IMR-90 (cell line): ENCODE results near the gene PKP4. TPM values are rescaled to one million over a fixed set of nuclear protein-coding genes. Genes with fewer than 3 reads are reported as not detected.

Source experiments
- ATAC-seq: fragments of 200-7000 bp; cut with Tn5 transposase; 2 replicates; pipeline ENCODE4 v1.9.1; 2020; ENCODE audit warnings: low read depth, mild to moderate bottlenecking, moderate library complexity
- BruUV-seq: library from RNA; stranded (reverse); fragments of 400-500 nt; replicated peaks from 2 replicates; lab custom pipeline; 2021; lab: Mats Ljungman, UMichigan
- CTCF ChIA-PET: fragments of 300-600 bp; formaldehyde crosslinking; extraction: SDS; loops from one replicate; lab custom pipeline; 2021; ENCODE audit warnings: antibody characterized with exemption; lab: Yijun Ruan, JAX
- POLR2A ChIA-PET: fragments of 300-600 bp; sonication (Branson Sonifier 250); formaldehyde crosslinking; loops from one replicate; lab custom pipeline; 2022; ENCODE audit warnings: antibody characterized with exemption; ENCODE audit not compliant: unreplicated experiment; lab: Charles Lee
- DNase-seq: peaks from one replicate; pipeline ENCODE4 v3.0.0; 2013
- H2AFZ ChIP-seq: replicated peaks from 2 replicates; pipeline ENCODE3; 2013; ENCODE audit warnings: low read length, mild to moderate bottlenecking; ENCODE audit not compliant: poor library complexity
- H2AK5ac ChIP-seq: 2 replicates; pipeline ENCODE4 v1.6.1; 2013; ENCODE audit warnings: low read depth, low read length, inconsistent platforms
- H2AK9ac ChIP-seq: replicated peaks from 2 replicates; pipeline ENCODE3; 2013; ENCODE audit warnings: mild to moderate bottlenecking, low read depth, low read length, moderate library complexity; ENCODE audit not compliant: poor library complexity
- H2BK120ac ChIP-seq: 2 replicates; pipeline ENCODE4 v1.6.1; 2013; ENCODE audit warnings: low read depth, low read length, inconsistent platforms
- H2BK15ac ChIP-seq: 3 replicates; pipeline ENCODE4 v1.6.1; 2013; ENCODE audit warnings: low read depth, low read length, inconsistent platforms
- H2BK20ac ChIP-seq: 2 replicates; pipeline ENCODE4 v1.6.1; 2013; ENCODE audit warnings: low read depth, mild to moderate bottlenecking, inconsistent platforms, low read length, moderate library complexity
- H2BK5ac ChIP-seq: 2 replicates; pipeline ENCODE4 v1.6.1; 2013; ENCODE audit warnings: mild to moderate bottlenecking, low read depth, low read length, inconsistent platforms; ENCODE audit not compliant: poor library complexity, severe bottlenecking
- H3K14ac ChIP-seq: replicated peaks from 2 replicates; pipeline ENCODE4 v1.6.1; 2013; ENCODE audit warnings: low read depth, low read length, inconsistent platforms
- H3K18ac ChIP-seq: 2 replicates; pipeline ENCODE4 v1.6.1; 2013; ENCODE audit warnings: low read depth, low read length, control low read depth
- H3K23ac ChIP-seq: 2 replicates; pipeline ENCODE4 v1.6.1; 2013; ENCODE audit warnings: low read depth, low read length, inconsistent platforms
- H3K27ac ChIP-seq: 2 replicates; pipeline ENCODE4 v1.5.1; 2013; ENCODE audit warnings: mild to moderate bottlenecking, control low read depth, low read length; ENCODE audit not compliant: insufficient read depth
- H3K27me3 ChIP-seq: 2 replicates; pipeline ENCODE4 v1.6.1; 2013; ENCODE audit warnings: low read length; ENCODE audit not compliant: control insufficient read depth, insufficient read depth
- H3K36me3 ChIP-seq: 2 replicates; pipeline ENCODE4 v1.6.1; 2013; ENCODE audit warnings: low read length, mixed read lengths; ENCODE audit not compliant: control insufficient read depth, insufficient read depth
- H3K4ac ChIP-seq: 2 replicates; pipeline ENCODE4 v1.6.1; 2013; ENCODE audit warnings: low read depth, low read length, inconsistent platforms
- H3K4me1 ChIP-seq: 2 replicates; pipeline ENCODE4 v1.6.1; 2013; ENCODE audit warnings: low read length, mixed read lengths; ENCODE audit not compliant: control insufficient read depth, insufficient read depth
- H3K4me2 ChIP-seq: 2 replicates; pipeline ENCODE4 v1.6.1; 2013; ENCODE audit warnings: low read depth, mild to moderate bottlenecking, control low read depth, low read length, moderate library complexity
- H3K4me3 ChIP-seq: 2 replicates; pipeline ENCODE4 v1.5.1; 2013; ENCODE audit warnings: low read depth, mild to moderate bottlenecking, control low read depth, low read length, moderate library complexity; ENCODE audit not compliant: insufficient read depth
- H3K56ac ChIP-seq: 2 replicates; pipeline ENCODE4 v1.6.1; 2013; ENCODE audit warnings: low read length, inconsistent platforms; ENCODE audit not compliant: insufficient read depth; ENCODE audit errors: extremely low read depth
- H3K79me1 ChIP-seq, 2 experiments: 2 replicates each; pipeline ENCODE4 v1.6.1; 2013; ENCODE audit warnings: low read length in 2 of 2, inconsistent platforms in 1 of 2, low read depth in 1 of 2
- H3K9ac ChIP-seq: 2 replicates; pipeline ENCODE4 v1.6.1; 2013; ENCODE audit warnings: low read depth, low read length, control low read depth
- H3K9me1 ChIP-seq: 2 replicates; pipeline ENCODE4 v1.6.1; 2013; ENCODE audit warnings: low read length, inconsistent platforms; ENCODE audit not compliant: insufficient read depth
- H3K9me3 ChIP-seq: 2 replicates; pipeline ENCODE4 v1.6.1; 2013; ENCODE audit warnings: low read length; ENCODE audit not compliant: control insufficient read depth, insufficient read depth
- H4K20me1 ChIP-seq: 2 replicates; pipeline ENCODE4 v1.6.1; 2013; ENCODE audit warnings: low read length, inconsistent platforms; ENCODE audit not compliant: insufficient read depth
- H4K5ac ChIP-seq: 2 replicates; pipeline ENCODE4 v1.6.1; 2013; ENCODE audit warnings: mild to moderate bottlenecking, low read depth, low read length, control low read depth
- H4K8ac ChIP-seq, 2 experiments: 2 replicates each; pipeline ENCODE4 v1.6.1; 2013; ENCODE audit warnings: low read depth in 2 of 2, low read length in 2 of 2, control low read depth in 1 of 2, inconsistent platforms in 1 of 2
- H4K91ac ChIP-seq: 2 replicates; pipeline ENCODE4 v1.6.1; 2013; ENCODE audit warnings: low read depth, low read length, inconsistent platforms; ENCODE audit not compliant: insufficient read depth
- MAZ ChIP-seq: IDR thresholded peaks from 2 replicates; pipeline ENCODE4 v1.6.1; 2012; ENCODE audit warnings: low read depth, mild to moderate bottlenecking, low read length, improper control_type of control experiment, moderate library complexity, borderline replicate concordance
- MXI1 ChIP-seq: IDR thresholded peaks from 2 replicates; pipeline ENCODE4 v1.6.1; 2012; ENCODE audit warnings: low read depth, mild to moderate bottlenecking, low read length, moderate library complexity, borderline replicate concordance
- POLR2A ChIP-seq: IDR thresholded peaks from 2 replicates; pipeline ENCODE4 v1.6.1; 2012; ENCODE audit warnings: mild to moderate bottlenecking, low read depth, low read length
- SMC3 ChIP-seq: fragments of 150-350 bp; IDR thresholded peaks from 2 replicates; pipeline ENCODE4 v1.6.1; 2016; ENCODE audit warnings: low read depth, mild to moderate bottlenecking, antibody characterized with exemption, low read length, moderate library complexity
- WGBS, 2 experiments: methylation state at CpG; one replicate each; pipeline versions ENCODE4 v1.1.5 to v1.1.7; 2013; ENCODE audit warnings: missing lambda C conversion rate in 2 of 2; ENCODE audit not compliant: insufficient read length in 1 of 2; ENCODE audit errors: extremely low coverage in 2 of 2; 5-methylcytosine and 5-hydroxymethylcytosine counted together
- dilution Hi-C: fragments of 300-500 bp; cut with HindIII; formaldehyde crosslinking; loops from one replicate; pipeline ENCODE4 v1.14.3; 2018; ENCODE audit warnings: low sequenced_read_pairs; ENCODE audit not compliant: unreplicated experiment
- in situ Hi-C: fragments of 300-500 bp; cut with MboI; formaldehyde crosslinking; loops from 3 replicates; pipeline ENCODE4 v1.14.3; 2019; ENCODE audit warnings: low sequenced_read_pairs, inconsistent platforms, mixed read lengths
- intact Hi-C: fragments of 100-400 bp; cut with micrococcal nuclease; formaldehyde crosslinking; loops from 2 replicates; pipeline ENCODE4 v1.10.0; 2022
- polyA plus RNA-seq, 3 experiments: library from polyadenylated mRNA; depleted of rRNA; stranded (reverse); fragments of >200 nt; gene quantifications; 2 replicates each; pipeline ENCODE4 v1.2.3, GENCODE V29; 2012; ENCODE audit warnings: low replicate concordance in 1 of 3
- total RNA-seq: library from RNA; depleted of rRNA; stranded (reverse); fragments of >200 nt; gene quantifications from 2 replicates; pipeline ENCODE4 v1.2.3, GENCODE V29; 2012
- TF ChIP-seq, protein P1 (sequence below): fragments of 150-350 bp; IDR thresholded peaks from 2 replicates; pipeline ENCODE4 v1.6.1; 2017; ENCODE audit warnings: mild to moderate bottlenecking, antibody characterized with exemption, low read length, low read depth

PKP4 gene
- total and polyA plus RNA-seq, 2 of the 4 experiments (the other 2 are of a cell fraction): 20.1 to 37.8 TPM

DNA sequence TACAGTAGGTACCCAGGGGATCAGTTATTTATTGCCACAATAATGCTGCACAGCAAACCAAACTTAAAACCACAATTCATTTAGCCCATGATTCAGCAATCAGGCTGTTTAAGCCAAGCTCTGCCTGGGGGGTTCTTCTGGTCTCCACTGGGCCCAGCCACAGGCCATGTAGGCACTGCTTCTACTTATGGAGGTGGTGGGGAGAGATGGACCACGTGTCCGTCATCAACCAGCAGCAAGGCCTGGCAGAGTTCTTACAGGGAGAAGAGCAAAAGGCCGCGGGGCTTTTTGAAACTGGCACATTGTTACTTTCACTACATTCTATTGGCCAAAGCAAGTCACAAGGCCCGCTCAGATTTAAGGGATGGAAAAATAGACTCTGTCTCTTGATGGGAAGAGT is 262.1 kb downstream of the PKP4 start:
- no peak overlapping the region for H2BK15ac ChIP-seq
- dilution Hi-C loops: no loop called here
- no peak overlapping the region for H3K56ac ChIP-seq

More for the DNA sequence above, 262.1 kb downstream of the PKP4 start:
- ATAC-seq (no peak), DNase-seq (no peak)
- Histone ChIP-seq H2BK5ac (no peak overlapping the region), H3K9me1 (0 out of 2 replicates have a peak, but pooled peaks cover 3% of the 10 kb centered on the region), H2BK120ac (no peak overlapping the region), H3K27me3 (no peaks in the 10 kb centered on the region; the same call in none of the 2 replicates), H4K5ac (no peak overlapping the region), H3K4me3 (no peak overlapping the region), H3K4ac (no peak overlapping the region), H3K9ac (no peak overlapping the region), H4K20me1 (no peaks in the 10 kb centered on the region), H2AK9ac (no peak overlapping the region), H3K4me2 (no peak overlapping the region), H3K14ac (no peak overlapping the region), H2AK5ac (no peak overlapping the region), H3K36me3 (no peaks in the 10 kb centered on the region), H4K91ac (no peak overlapping the region), H3K27ac (no peak overlapping the region), H2BK20ac (no peak overlapping the region), H2AFZ (no peak overlapping the region), H3K4me1 (no peaks in the 10 kb centered on the region), H4K8ac (no peak overlapping the region), H3K79me1 (no peaks in the 10 kb centered on the region), H3K18ac (no peak overlapping the region), H3K9me3 (0 out of 2 replicates have a peak, but pooled peaks cover 2% of the 10 kb centered on the region), H3K23ac (no peak overlapping the region)
- WGBS, 2 experiments: no CpG with 5 or more reads among the region's 5 CpGs
- CTCF ChIA-PET: no interaction called here
- intact Hi-C loops (no loop called here), in situ Hi-C loops (no loop called here)
- POLR2A ChIA-PET: no interaction called here
- TF ChIP-seq POLR2A: no peak
- TF ChIP-seq MAZ: no peak
- no peak for TF ChIP-seq MXI1
- TF ChIP-seq, protein P1, sequence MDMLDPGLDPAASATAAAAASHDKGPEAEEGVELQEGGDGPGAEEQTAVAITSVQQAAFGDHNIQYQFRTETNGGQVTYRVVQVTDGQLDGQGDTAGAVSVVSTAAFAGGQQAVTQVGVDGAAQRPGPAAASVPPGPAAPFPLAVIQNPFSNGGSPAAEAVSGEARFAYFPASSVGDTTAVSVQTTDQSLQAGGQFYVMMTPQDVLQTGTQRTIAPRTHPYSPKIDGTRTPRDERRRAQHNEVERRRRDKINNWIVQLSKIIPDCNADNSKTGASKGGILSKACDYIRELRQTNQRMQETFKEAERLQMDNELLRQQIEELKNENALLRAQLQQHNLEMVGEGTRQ: peak; percentile 29; the same call in 1 of the 2 replicates
- TF ChIP-seq SMC3: no peak
- no TSS peak for BruUV-seq
